Measurements from ENCODE around the gene HSD11B2. TPM values are rescaled to one million over a fixed set of nuclear protein-coding genes. Genes with fewer than 3 reads are reported as not detected.

Gene HSD11B2
- total RNA-seq, 1 donor from 2014 or later = 8.5 TPM

- Mint-ChIP-seq H3K27ac (no peak overlapping the region), H3K9me3 (no peaks in the 10 kb centered on the region)
- TF ChIP-seq, protein P1, sequence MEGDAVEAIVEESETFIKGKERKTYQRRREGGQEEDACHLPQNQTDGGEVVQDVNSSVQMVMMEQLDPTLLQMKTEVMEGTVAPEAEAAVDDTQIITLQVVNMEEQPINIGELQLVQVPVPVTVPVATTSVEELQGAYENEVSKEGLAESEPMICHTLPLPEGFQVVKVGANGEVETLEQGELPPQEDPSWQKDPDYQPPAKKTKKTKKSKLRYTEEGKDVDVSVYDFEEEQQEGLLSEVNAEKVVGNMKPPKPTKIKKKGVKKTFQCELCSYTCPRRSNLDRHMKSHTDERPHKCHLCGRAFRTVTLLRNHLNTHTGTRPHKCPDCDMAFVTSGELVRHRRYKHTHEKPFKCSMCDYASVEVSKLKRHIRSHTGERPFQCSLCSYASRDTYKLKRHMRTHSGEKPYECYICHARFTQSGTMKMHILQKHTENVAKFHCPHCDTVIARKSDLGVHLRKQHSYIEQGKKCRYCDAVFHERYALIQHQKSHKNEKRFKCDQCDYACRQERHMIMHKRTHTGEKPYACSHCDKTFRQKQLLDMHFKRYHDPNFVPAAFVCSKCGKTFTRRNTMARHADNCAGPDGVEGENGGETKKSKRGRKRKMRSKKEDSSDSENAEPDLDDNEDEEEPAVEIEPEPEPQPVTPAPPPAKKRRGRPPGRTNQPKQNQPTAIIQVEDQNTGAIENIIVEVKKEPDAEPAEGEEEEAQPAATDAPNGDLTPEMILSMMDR (conservative IDR thresholded peaks at IDR 0.05) = no peak
Observed at GRCh38 chr16:67454852-67455251, 23.9 kb downstream of the HSD11B2 start.

DNA sequence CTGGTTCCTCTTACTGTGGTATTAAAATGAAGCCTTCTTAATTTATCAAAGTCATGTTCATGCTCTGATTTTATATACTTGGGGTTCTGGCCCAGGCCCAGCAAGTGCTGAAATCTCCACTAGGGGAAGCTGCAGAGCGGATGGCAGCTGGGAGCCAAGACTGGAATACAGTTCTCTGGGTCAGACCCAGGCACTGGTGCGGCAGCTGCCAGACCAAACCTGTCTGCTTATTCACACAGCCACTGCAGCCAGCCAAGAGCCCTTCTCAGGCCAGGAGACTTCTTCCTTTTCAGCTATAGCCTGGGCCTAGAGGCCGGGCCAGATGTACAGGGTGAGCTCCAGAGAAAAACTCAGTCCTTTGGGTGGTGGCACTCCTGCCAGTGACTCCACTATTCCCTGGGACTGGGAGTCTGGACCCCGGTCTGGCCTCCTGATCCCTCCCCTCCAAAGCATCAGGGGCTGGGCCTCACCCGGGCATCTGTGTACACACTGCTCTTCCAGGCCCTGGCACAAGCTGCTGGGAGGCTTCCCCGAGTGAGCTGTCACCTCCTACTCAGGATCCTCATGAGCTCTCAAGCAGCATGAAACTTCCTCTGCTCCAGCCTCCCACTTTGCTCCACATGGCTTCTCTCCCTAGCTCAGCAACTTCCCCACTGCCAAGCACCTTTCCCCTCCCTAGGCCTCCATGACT, 25.6 kb downstream of the HSD11B2 start:
- TF ChIP-seq, protein P1 (conservative IDR thresholded peaks at IDR 0.05) = peak; percentile 38
- no peaks in the 10 kb centered on the region for H3K9me3 Mint-ChIP-seq
- H3K4me1 Mint-ChIP-seq (ENCODE audit: unreplicated experiment) = peaks cover 22% of the 10 kb centered on the region
- H3K36me3 Mint-ChIP-seq = no peaks in the 10 kb centered on the region
- no peak overlapping the region for H3K4me3 Mint-ChIP-seq
- no peaks in the 10 kb centered on the region for H3K27me3 Mint-ChIP-seq
- H3K27ac Mint-ChIP-seq = no peak overlapping the region
- no peak for DNase-seq (ENCODE audit: extremely low spot score, unreplicated experiment)

More at GRCh38 chr16:67454852-67455251, 23.9 kb downstream of the HSD11B2 start:
- peaks cover 16% of the 10 kb centered on the region for H3K4me1 Mint-ChIP-seq (ENCODE audit: unreplicated experiment)
- no peak for DNase-seq (ENCODE audit: extremely low spot score, unreplicated experiment)
- H3K4me3 Mint-ChIP-seq = no peak overlapping the region
- no peaks in the 10 kb centered on the region for H3K36me3 Mint-ChIP-seq
- H3K27me3 Mint-ChIP-seq = no peaks in the 10 kb centered on the region

DNA sequence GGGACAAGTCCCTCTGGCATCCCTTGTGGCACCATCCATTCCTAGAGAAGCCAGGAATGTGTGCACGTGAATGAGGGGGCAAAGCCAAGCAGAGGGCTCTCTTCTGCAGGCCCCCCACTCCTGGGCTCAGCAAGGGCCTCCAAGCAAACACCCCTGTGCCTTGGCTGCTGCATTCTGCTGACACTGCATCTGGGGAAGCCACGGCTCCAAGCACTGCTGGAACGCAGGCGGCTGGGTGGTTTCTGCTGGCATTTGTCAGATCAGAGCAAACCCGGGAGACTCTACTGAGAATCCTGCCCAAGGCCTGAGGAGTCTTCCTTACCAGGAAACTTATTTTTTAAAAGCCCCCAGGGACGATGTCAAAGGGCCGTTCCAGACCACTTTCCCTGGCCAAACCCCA, 26.7 kb downstream of the HSD11B2 start:
- DNase-seq (ENCODE audit: extremely low spot score, unreplicated experiment) = no peak
- Mint-ChIP-seq H3K27me3 (no peaks in the 10 kb centered on the region), H3K4me3 (no peak overlapping the region), H3K4me1 (ENCODE audit: unreplicated experiment) (peaks cover 22% of the 10 kb centered on the region), H3K27ac (no peak overlapping the region), H3K36me3 (no peaks in the 10 kb centered on the region), H3K9me3 (no peaks in the 10 kb centered on the region)
- TF ChIP-seq, protein P1 (conservative IDR thresholded peaks at IDR 0.05) = no peak

DNA sequence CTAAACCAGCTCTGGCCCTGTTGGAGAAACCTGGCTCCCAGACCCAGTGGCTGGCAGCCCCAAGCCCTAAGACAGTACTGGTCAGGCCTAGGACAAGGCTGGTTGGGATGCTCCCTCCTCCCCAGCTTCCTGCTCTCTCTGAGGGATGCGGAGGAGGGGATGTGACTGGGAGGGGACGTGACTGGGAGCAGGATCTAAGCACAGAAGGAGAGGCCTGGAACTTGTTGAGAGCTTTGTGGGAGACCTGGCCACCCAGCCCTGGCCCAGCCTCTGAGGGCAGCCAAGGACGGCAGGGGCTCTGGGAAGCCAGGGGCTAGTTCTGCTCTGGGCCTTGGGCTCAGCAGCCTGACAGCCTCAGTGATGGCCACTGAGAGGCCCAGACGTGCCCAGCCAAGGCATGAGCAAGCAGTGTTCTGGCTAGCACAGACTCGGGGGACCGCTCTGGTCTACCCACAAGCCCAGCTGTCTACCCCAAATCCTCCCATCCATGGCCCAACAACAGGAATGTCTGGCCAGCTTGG, 27.3 kb downstream of the HSD11B2 start:
- peak overlapping the region; percentile 61 for H3K27ac Mint-ChIP-seq
- peaks cover 22% of the 10 kb centered on the region for H3K4me1 Mint-ChIP-seq (ENCODE audit: unreplicated experiment)
- no peak overlapping the region for H3K4me3 Mint-ChIP-seq
- no peak for DNase-seq (ENCODE audit: extremely low spot score, unreplicated experiment)
- TF ChIP-seq, protein P1 (conservative IDR thresholded peaks at IDR 0.05) = no peak
- H3K27me3 Mint-ChIP-seq = no peaks in the 10 kb centered on the region
- no peaks in the 10 kb centered on the region for H3K36me3 Mint-ChIP-seq
- no peaks in the 10 kb centered on the region for H3K9me3 Mint-ChIP-seq

DNA sequence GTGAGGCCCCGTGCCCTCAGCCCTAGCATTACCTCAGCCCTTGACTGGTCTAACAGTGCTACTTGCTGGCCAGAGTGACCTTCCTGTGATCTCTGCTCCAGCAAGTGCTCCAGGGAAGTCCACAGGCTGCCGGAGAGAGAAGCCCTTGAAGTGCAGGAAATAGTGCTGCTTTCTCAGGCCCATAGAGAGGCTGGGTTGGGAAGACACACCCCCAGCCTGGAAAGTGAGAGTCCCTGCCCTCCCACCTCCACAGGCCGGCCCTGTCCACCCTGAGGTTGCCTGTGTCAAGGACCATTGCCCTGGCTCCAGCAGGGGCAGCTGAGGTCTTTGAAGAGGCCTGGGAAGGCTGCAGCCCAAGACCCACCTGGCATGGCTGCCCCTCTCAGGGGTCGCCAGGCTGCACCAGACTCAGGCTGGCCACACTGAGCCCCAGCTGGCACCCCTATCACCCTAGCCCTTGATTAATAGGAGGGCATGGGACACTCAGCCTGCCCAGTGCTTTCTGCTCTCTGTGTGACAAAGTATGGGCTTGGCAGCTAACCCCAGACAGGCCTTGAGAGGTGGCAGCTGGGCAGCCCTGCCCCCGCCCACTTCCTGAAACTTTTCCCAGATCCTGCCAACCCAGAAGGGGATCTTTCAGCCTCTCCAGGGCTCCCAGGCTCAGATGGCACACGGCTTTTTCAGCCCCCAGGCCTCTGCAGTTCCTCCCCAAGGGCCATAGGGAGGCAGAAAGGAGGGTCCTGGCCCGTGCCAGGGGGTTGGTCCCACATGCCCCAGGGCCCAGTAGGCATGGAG, 28.3 kb downstream of the HSD11B2 start:
- H3K4me3 Mint-ChIP-seq = no peak overlapping the region
- TF ChIP-seq, protein P1 (conservative IDR thresholded peaks at IDR 0.05) = no peak
- DNase-seq (ENCODE audit: extremely low spot score, unreplicated experiment) = no peak
- no peaks in the 10 kb centered on the region for H3K9me3 Mint-ChIP-seq
- peak overlapping the region; percentile 61 for H3K27ac Mint-ChIP-seq
- no peaks in the 10 kb centered on the region for H3K27me3 Mint-ChIP-seq
- H3K4me1 Mint-ChIP-seq (ENCODE audit: unreplicated experiment) = peaks cover 18% of the 10 kb centered on the region
- H3K36me3 Mint-ChIP-seq = no peaks in the 10 kb centered on the region

Measured in type B pancreatic cell (in vitro differentiated cells).